ENCODE data around the gene TRIM47.
"Not testable (repeated sequence)": the region's sequence is repeated elsewhere in the genome, so short reads cannot be mapped to it uniquely, and the experiment has no call there.

The TRIM47 gene

DNA sequence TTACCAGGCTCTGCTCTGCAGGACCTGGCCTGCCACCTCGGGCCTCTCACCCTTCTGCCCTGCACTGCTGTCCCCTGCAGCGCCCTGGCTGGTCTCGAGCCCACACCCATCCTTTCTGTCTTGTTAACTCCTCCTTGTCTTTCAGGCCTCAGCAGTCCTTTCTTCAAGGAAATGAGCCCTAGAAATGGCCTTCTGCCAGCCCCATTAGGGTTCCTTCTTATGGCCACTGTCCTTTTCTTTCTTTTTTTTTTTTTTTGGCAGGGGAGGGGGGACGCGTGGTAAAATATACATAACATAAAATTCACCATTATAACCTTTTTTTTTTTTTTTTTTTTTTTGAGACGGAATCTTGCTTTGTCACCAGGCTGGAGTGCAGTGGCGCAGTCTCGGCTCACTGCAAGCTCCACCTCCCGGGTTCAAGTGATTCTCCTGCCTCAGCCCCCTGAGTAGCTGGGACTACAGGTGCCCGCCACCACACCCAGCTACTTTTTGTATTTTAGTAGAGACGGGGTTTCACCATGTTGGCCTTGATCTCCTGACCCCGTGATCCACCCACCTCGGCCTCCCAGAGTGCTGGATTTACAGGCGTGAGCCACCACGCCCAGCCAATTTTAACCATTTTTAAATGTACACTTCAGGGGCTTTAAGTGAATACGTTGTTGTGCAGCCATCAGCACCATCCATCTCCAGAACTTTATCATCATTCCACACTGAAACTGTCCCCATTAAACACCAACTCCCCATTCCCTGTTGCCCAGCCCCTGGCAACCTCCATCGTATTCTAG lies 12.8 kb downstream of the TRIM47 start:
- not testable (repeated sequence) for DNase-seq

DNA sequence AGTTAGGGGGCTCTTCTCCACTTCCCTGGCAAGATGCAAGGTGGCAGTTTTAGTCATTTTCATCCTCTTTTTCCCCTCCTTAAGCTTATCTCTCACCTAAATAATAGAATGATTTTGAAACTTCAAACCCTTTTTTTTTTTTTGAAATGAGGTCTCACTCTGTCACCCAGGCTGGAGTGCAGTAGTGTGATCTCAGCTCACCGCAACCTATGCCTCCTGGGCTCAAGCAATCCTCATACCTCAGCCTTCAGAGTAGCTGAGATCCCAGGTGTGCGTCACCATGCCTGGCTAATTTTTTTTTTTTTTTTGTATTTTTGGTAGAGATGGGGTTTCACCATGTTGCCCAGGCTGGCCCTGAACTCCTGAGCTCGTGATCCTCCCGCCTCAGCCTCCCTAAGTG lies 13.5 kb downstream of the TRIM47 start:
- DNase-seq: not testable (repeated sequence)

DNA sequence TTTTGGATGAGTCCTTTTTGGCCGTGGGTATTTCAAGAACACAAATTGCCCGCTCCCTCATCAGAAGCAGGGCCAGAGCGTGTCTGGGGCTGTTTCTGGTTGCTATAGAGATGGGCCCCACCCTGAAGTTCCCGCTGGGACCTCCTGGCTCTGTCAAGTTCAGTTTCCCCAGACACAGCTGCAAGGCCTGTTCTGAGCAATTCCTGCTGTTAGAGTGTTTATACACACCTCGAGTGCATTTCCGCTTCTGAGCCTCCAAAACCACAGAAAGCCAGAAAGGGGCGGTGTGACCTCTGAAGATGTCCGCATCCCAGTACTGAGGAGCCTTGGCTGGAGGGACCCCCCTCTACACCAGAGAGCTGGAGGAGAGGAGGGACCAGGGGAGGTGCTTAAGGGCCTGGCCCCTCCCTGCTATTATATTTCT lies 13.9 kb downstream of the TRIM47 start:
- DNase-seq: no peak

DNA sequence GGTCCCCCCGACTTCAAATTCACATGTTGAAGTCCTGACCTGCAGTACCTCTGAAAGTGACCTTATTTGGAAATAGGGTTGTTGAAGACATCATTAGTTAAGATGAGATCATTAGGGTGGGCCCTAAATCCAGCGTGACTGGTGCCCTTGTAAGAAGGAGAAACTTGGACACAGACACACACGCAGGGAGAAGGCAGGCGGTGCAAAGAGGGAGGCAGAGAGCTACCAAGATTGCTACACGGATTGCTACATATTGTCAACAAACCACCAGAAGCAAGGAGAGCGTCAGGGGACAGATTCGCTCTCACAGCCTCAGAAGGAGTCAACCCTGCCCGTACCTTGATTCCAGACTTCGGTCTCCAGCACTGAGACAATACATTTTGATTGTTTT lies 16.5 kb downstream of the TRIM47 start:
- no peak for DNase-seq

- not testable (repeated sequence) for DNase-seq
These were observed 19.0 kb downstream of the TRIM47 start for GRCh38 chr17:75859358-75859757.

GRCh38 chr17:75856062-75856756 lies 22.2 kb downstream of the TRIM47 start:
- DNase-seq: peak; percentile 78

GRCh38 chr17:75855310-75856061 lies 22.9 kb downstream of the TRIM47 start, which contains the start of gene WBP2:
Gene WBP2 (minus strand): TSS chr17:75855335. CDS start chr17:75855297, 38 bp downstream.
- peak; percentile 100 for DNase-seq

GRCh38 chr17:75854881-75855309 lies 23.5 kb downstream of the TRIM47 start:
- DNase-seq: no peak

- DNase-seq: no peak
These were observed 24.2 kb downstream of the TRIM47 start for GRCh38 chr17:75854101-75854748.

DNA sequence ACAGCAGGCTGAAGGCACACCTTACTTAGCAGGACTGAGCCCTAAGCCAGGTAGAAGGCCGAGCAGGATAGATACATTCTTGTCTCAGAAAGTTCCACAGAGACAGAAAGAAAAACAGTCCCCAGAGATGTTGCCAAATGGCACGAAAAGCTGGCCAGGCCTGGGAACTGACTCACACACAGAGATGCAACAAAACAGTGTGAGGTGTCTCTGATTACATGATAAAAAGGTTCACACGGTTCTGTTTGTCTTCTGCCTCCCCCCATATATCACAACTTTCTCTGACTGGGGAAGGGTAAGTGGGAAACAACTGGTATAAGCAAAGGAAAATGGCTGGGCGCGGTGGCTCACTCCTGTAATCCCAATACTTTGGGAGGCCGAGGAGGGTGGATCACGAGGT lies 24.9 kb downstream of the TRIM47 start:
- no peak for DNase-seq

DNA sequence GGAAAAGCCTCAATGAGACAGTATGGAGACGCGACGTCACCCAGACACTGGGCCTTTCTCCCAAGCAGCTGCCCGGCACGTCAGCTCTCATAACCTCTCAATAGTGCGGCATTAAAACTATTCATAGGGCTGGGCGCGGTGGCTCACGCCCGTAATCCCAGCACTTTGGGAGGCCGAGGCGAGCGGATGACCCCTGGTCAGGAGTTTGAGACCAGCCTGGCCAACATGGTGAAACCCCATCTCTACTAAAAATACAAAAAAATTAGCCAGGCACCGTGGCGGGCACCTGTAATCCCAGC lies 26.7 kb downstream of the TRIM47 start:
- not testable (repeated sequence) for DNase-seq

GRCh38 chr17:75850928-75851692 lies 27.3 kb downstream of the TRIM47 start:
- DNase-seq: no peak

DNA sequence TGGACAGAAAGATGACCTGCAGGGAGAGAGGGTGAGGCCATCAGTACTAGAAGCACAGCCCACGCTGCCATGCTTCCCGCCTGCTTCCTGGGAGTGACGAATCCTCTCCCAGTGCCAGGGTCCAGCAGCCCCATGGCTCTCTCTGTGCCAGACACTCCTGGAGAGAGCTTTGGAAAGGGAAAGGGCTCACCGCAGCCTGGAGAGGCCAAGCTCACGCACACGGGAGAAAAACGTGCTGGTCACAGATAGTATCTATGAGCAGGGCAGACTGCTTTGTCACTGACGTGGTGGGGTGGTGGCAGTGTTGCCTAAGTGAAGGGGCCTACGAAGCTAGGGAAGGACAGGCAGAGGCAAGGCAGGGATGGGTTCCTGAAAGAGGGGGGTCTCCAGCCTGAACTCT lies 28.7 kb downstream of the TRIM47 start:
- no peak for DNase-seq

GRCh38 chr17:75849279-75849646 lies 29.1 kb downstream of the TRIM47 start:
- DNase-seq: no peak

DNA sequence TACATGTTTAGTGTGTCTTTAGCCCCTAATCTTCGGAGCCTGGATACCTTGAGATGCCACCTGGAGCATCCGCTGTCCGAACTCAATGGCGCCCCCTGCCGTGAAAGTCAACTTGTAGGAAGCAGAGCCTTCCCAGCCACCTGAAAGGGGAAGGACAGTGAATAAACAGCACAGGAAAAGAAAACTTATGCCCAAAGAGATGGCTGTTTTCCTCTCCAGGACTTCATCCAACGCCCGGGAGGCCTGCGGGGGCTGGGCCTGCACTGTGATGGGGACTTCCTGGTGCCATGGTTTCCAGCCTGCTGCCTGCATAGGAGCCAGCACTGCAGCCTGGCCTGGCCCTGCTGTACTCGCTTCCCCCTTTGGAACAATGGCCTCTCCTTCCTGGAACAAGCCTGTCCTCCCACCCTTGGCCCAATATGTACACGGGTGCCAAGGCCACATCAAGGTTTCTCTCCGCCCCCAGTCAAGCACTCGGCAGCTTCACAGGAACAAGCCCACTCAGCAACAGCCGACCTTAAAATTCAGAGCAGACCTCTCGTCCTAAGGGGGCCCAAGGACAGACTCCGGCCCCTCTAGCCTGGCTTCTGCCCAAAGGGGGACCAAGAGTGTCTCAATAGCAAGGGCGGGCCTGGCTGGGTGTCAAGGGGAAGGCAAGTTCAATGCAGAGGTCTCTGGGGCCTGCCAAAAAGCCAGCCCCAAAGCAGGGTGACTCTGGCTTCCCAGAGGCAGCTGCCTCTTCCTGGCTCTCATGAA lies 29.7 kb downstream of the TRIM47 start:
- DNase-seq: no peak

- DNase-seq: no peak
These were observed 30.5 kb downstream of the TRIM47 start for GRCh38 chr17:75847614-75848522.

GRCh38 chr17:75846692-75847613 lies 31.4 kb downstream of the TRIM47 start:
- no peak for DNase-seq

DNA sequence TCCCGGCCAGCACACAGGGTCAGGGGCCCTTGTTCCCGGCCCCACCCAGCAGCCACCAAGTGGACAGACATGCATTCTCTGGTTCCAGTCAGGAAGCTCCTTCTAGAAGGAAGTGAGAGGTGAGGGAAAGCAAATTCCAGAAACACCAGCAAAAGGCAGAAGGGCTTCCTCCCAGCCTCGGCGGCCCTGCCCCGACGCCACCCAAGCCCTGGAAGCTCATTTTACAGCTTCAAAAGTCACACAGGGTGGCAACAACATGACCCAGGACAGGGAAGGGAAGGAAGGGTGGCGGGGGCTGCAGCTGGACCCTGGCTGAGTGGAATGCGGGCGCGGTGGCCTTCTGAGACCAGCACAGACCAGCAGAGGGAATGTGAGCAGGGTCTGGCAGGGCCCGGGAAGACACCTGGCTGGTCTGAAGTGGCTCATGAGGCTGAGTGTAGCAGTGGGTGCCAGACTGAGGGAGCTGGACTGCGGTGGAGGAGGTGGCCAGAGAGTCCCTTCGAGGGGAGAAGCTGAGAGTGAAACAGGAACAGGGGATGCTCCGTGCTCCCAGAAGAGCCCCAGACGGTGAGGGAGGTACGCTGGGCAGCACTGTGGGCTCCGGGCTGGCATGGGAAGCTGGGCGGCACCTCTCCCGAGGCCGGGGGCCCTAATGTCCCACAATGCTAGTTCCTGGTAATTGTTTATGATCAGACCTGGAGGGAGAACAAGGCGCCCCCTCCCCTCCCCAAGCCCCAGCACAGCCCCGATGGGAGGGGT lies 32.3 kb downstream of the TRIM47 start:
- no peak for DNase-seq

Measured in NCI-H524 treated with DMSO at 0.1 percent for 48 hours (cell line).